ENCODE measurements around the gene LARP7.
A peak's percentile ranks its signal among the peaks of the same experiment; 100 is the strongest.
"Not testable (repeated sequence)": the region's sequence is repeated elsewhere in the genome, so short reads cannot be mapped to it uniquely, and the experiment has no call there.

The LARP7 gene

GRCh38 chr4:112636688-112637551, at the start of gene LARP7, which contains the start of gene ZGRF1:
LARP7 (plus strand) TSS chr4:112637143; CDS start chr4:112644670, 7,527 bp downstream.
ZGRF1 (minus strand) TSS chr4:112636909; CDS start chr4:112633176, 3,733 bp downstream.
- peak; percentile 92 to 94 for DNase-seq (ENCODE audit: low read depth in 2 of 2)

- no peak for DNase-seq (ENCODE audit: low read depth in 2 of 2)
Measured at GRCh38 chr4:112589206-112589605, 47.7 kb upstream of the LARP7 start.

GRCh38 chr4:112591593-112591992, 45.4 kb upstream of the LARP7 start:
- no peak for DNase-seq (ENCODE audit: low read depth in 2 of 2)

- DNase-seq (ENCODE audit: low read depth in 2 of 2) = no peak
Measured at GRCh38 chr4:112592717-112593116, 44.2 kb upstream of the LARP7 start.

- DNase-seq (ENCODE audit: low read depth in 2 of 2) = no peak
Measured at GRCh38 chr4:112593438-112594133, 43.4 kb upstream of the LARP7 start.

- DNase-seq (ENCODE audit: low read depth in 2 of 2) = no peak
Measured at GRCh38 chr4:112594993-112595392, 42.0 kb upstream of the LARP7 start.

GRCh38 chr4:112604589-112604988, 32.4 kb upstream of the LARP7 start:
- DNase-seq (ENCODE audit: low read depth in 2 of 2) = peak in 1 of 2 donors; percentile 15

- DNase-seq (ENCODE audit: low read depth in 2 of 2) = not testable (repeated sequence)
Measured at GRCh38 chr4:112612814-112613213, 24.1 kb upstream of the LARP7 start.

- no peak for DNase-seq (ENCODE audit: low read depth in 2 of 2)
Measured at GRCh38 chr4:112616984-112617383, 20.0 kb upstream of the LARP7 start.

GRCh38 chr4:112626228-112626627, 10.7 kb upstream of the LARP7 start:
- DNase-seq (ENCODE audit: low read depth in 2 of 2) = no peak

- DNase-seq (ENCODE audit: low read depth in 2 of 2) = no peak
Measured at GRCh38 chr4:112633477-112634235, 3.3 kb upstream of the LARP7 start.

GRCh38 chr4:112637552-112637866, 566 bp downstream of the LARP7 start:
- no peak for DNase-seq (ENCODE audit: low read depth in 2 of 2)

- no peak for DNase-seq (ENCODE audit: low read depth in 2 of 2)
Measured at GRCh38 chr4:112642526-112642925, 5.6 kb downstream of the LARP7 start.

- not testable (repeated sequence) for DNase-seq (ENCODE audit: low read depth in 2 of 2)
Measured at GRCh38 chr4:112644595-112645535, 7.9 kb downstream of the LARP7 start.

GRCh38 chr4:112645541-112646329, 8.8 kb downstream of the LARP7 start:
- DNase-seq (ENCODE audit: low read depth in 2 of 2) = no peak

- no peak for DNase-seq (ENCODE audit: low read depth in 2 of 2)
Measured at GRCh38 chr4:112646632-112647537, 9.9 kb downstream of the LARP7 start.

GRCh38 chr4:112647785-112648184, 10.8 kb downstream of the LARP7 start:
- no peak for DNase-seq (ENCODE audit: low read depth in 2 of 2)

GRCh38 chr4:112648263-112649054, 11.5 kb downstream of the LARP7 start:
- no peak for DNase-seq (ENCODE audit: low read depth in 2 of 2)

GRCh38 chr4:112649055-112649408, 12.1 kb downstream of the LARP7 start:
- DNase-seq (ENCODE audit: low read depth in 2 of 2) = no peak
